ENCODE results near the gene ZNF609. TPM values are rescaled to one million over a fixed set of nuclear protein-coding genes. Genes with fewer than 3 reads are reported as not detected.

Gene ZNF609
- polyA plus RNA-seq, 1 donor from 2014 or later, result 11.8 TPM

- Histone ChIP-seq H3K27ac (ENCODE audit: low read length) (no peak overlapping the region), H3K27me3 (ENCODE audit: insufficient read depth, low read depth, low read length) (no peaks in the 10 kb centered on the region), H3K9ac (ENCODE audit: low read length) (no peak overlapping the region), H4K20me1 (ENCODE audit: insufficient read depth) (no peaks in the 10 kb centered on the region), H3F3A (ENCODE audit: insufficient read depth, low read length, poor library complexity, severe bottlenecking) (no peaks in the 10 kb centered on the region), H3K4me2 (ENCODE audit: low read length) (no peak overlapping the region), H3K9me2 (ENCODE audit: insufficient read depth, low read length) (no peaks in the 10 kb centered on the region), H3K79me2 (replicated peaks; ENCODE audit: insufficient read depth, low read length) (no peaks in the 10 kb centered on the region), H3K36me3 (ENCODE audit: insufficient read depth, low read length) (peaks cover 4% of the 10 kb centered on the region), H3K4me3 (ENCODE audit: low read length) (no peak overlapping the region), H3K9me3 (ENCODE audit: low read length) (no peaks in the 10 kb centered on the region), H2AFZ (ENCODE audit: low read depth, low read length) (no peak overlapping the region)
- TF ChIP-seq TAF1 (IDR thresholded peaks at IDR 0.05; ENCODE audit: low read depth), result no peak
- no peak for TF ChIP-seq SMC3 (conservative IDR thresholded peaks at IDR 0.05; ENCODE audit: poor library complexity)
- TF ChIP-seq MXI1 (conservative IDR thresholded peaks at IDR 0.05; ENCODE audit: poor library complexity, severe bottlenecking), result no peak
- no peak for TF ChIP-seq EZH2 (IDR thresholded peaks at IDR 0.05; ENCODE audit: borderline replicate concordance, insufficient read depth, low read length, poor library complexity, severe bottlenecking)
- TF ChIP-seq POLR2AphosphoS5 (IDR thresholded peaks at IDR 0.05), result no peak
- no peak for TF ChIP-seq EP300 (conservative IDR thresholded peaks at IDR 0.05; ENCODE audit: poor library complexity, severe bottlenecking)
- TF ChIP-seq REST (IDR thresholded peaks at IDR 0.05; ENCODE audit: borderline replicate concordance), result no peak
- no peak for TF ChIP-seq CTCF (IDR thresholded peaks at IDR 0.05; ENCODE audit: poor library complexity, severe bottlenecking)
- TF ChIP-seq RAD21 (conservative IDR thresholded peaks at IDR 0.05), result no peak
These were observed 30.9 kb upstream of the ZNF609 start for GRCh38 chr15:64429448-64429847.

GRCh38 chr15:64430000-64430735 lies 30.2 kb upstream of the ZNF609 start:
- peak overlapping the region; percentile 6 for H3K27ac ChIP-seq (ENCODE audit: low read length)

More at GRCh38 chr15:64430000-64430735, 30.2 kb upstream of the ZNF609 start:
- Histone ChIP-seq H3K9me2 (ENCODE audit: insufficient read depth, low read length) (no peaks in the 10 kb centered on the region), H2AFZ (ENCODE audit: low read depth, low read length) (no peak overlapping the region), H3K9ac (ENCODE audit: low read length) (no peak overlapping the region), H3F3A (ENCODE audit: insufficient read depth, low read length, poor library complexity, severe bottlenecking) (no peaks in the 10 kb centered on the region), H3K79me2 (replicated peaks; ENCODE audit: insufficient read depth, low read length) (no peaks in the 10 kb centered on the region), H3K9me3 (ENCODE audit: low read length) (no peaks in the 10 kb centered on the region), H3K27me3 (ENCODE audit: insufficient read depth, low read depth, low read length) (no peaks in the 10 kb centered on the region), H3K4me2 (ENCODE audit: low read length) (no peak overlapping the region), H4K20me1 (ENCODE audit: insufficient read depth) (no peaks in the 10 kb centered on the region), H3K4me3 (ENCODE audit: low read length) (no peak overlapping the region), H3K36me3 (ENCODE audit: insufficient read depth, low read length) (peaks cover 4% of the 10 kb centered on the region)
- TF ChIP-seq REST (IDR thresholded peaks at IDR 0.05; ENCODE audit: borderline replicate concordance), result no peak
- TF ChIP-seq RAD21 (conservative IDR thresholded peaks at IDR 0.05), result peak; percentile 35
- TF ChIP-seq TAF1 (IDR thresholded peaks at IDR 0.05; ENCODE audit: low read depth), result no peak
- TF ChIP-seq EZH2 (IDR thresholded peaks at IDR 0.05; ENCODE audit: borderline replicate concordance, insufficient read depth, low read length, poor library complexity, severe bottlenecking), result no peak
- TF ChIP-seq CTCF (IDR thresholded peaks at IDR 0.05; ENCODE audit: poor library complexity, severe bottlenecking), result no peak
- peak; percentile 37 for TF ChIP-seq SMC3 (conservative IDR thresholded peaks at IDR 0.05; ENCODE audit: poor library complexity)
- TF ChIP-seq POLR2AphosphoS5 (IDR thresholded peaks at IDR 0.05), result peak; percentile 53
- no peak for TF ChIP-seq MXI1 (conservative IDR thresholded peaks at IDR 0.05; ENCODE audit: poor library complexity, severe bottlenecking)
- TF ChIP-seq EP300 (conservative IDR thresholded peaks at IDR 0.05; ENCODE audit: poor library complexity, severe bottlenecking), result no peak

Measured in neural cell (in vitro differentiated cells).